HG03378 (cell line): Measurements from ENCODE around the gene MYH11.
"Not testable (repeated sequence)": the region's sequence is repeated elsewhere in the genome, so short reads cannot be mapped to it uniquely, and the experiment has no call there.

ENCODE experiments used
- ATAC-seq: cut with Tn5 transposase; IDR thresholded peaks from one replicate; pipeline ENCODE4 v1.9.1; 2021; ENCODE audit warnings: mild to moderate bottlenecking, moderate library complexity; ENCODE audit not compliant: unreplicated experiment

The MYH11 gene

GRCh38 chr16:15686287-15686686 is 170.5 kb downstream of the MYH11 start:
- ATAC-seq = no peak

DNA sequence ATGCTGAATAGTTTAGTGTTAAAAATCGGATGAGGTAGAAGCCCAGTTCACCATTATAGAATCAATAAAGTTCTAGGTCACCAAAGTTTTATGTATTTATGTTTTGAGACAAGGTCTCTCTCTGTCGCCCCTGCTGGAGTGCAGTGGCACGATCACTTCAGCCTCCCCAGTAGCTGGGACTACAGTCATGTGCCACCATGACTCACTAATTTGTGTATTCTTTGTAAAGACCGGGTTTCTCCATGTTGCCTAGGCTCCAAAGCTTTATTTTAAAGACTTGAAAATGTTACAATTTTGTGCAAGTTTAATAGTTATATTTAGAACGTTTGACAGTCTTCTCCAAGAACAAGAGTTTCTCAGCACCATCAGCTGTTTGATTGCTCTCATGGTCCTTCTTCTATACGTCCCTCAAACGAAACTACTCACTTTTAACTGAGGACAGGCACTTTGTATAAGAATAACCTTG is 174.7 kb downstream of the MYH11 start:
- ATAC-seq = no peak

DNA sequence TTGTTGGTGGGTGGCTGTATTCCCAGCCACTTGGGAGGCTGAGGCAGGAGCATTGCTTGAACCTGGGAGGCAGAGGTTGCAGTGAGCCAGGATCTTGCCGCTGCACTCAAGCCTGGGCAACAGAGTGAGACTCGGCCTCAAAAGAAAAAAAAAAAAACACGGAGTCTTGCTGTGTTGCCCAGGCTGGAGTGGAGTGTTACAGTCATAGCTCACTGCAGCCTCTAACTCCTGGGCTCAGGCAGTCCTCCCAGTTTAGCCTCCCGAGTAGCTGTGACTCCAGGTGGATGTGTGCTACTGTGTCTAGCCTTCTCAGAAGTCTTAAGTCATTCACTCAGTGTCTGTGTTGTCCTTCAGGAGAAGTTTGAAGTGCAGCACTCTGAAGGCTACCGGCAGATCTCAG is 179.4 kb downstream of the MYH11 start:
- ATAC-seq = no peak

- no peak for ATAC-seq
Measured at GRCh38 chr16:15676506-15676905, 180.3 kb downstream of the MYH11 start.

DNA sequence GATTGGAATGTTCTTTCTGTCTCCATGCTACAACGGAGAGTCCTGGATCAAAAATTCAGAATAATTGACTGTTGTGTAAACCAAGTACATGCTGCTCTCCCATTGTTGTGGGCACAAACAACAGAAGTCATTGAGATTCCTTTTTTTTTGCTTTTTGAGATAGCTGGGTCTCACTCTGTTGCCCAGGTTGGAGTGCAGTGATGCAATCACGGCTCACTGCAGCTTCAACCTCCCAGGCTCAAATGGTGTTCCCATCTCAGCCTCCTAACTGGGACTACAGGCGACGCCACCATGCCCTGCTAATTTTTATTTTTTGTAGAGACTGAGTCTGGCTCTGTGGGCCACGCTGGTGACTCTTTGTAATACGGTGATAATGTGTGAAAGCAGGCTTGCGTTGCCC is 182.3 kb downstream of the MYH11 start:
- no peak for ATAC-seq

GRCh38 chr16:15672514-15673167 is 184.2 kb downstream of the MYH11 start:
- ATAC-seq = no peak

- ATAC-seq = not testable (repeated sequence)
Measured at GRCh38 chr16:15672127-15672513, 184.7 kb downstream of the MYH11 start.

- ATAC-seq = no peak
Measured at GRCh38 chr16:15671530-15672117, 185.2 kb downstream of the MYH11 start.

- ATAC-seq = no peak
Measured at GRCh38 chr16:15667091-15667742, 189.6 kb downstream of the MYH11 start.

GRCh38 chr16:15665107-15665506 is 191.7 kb downstream of the MYH11 start:
- no peak for ATAC-seq

DNA sequence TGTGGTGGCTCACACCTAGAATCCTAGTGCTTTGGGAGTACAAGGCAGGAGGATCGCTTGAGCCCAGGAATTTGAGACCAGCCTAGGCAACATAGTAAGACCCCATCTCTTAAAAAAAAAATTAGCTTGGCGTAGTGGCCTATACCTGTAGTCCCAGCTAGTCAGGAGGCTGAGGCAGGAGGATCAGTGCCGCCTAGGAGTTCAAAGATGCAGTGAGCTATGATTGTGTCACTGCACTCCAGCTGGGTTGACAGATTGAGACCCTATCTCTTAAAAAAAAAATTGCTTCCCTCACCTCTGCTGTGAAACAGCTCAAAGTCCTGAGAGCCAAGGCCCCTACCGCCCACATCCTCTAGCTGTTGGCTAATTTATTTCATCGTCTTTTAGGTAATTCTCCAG is 196.6 kb downstream of the MYH11 start:
- ATAC-seq = no peak

DNA sequence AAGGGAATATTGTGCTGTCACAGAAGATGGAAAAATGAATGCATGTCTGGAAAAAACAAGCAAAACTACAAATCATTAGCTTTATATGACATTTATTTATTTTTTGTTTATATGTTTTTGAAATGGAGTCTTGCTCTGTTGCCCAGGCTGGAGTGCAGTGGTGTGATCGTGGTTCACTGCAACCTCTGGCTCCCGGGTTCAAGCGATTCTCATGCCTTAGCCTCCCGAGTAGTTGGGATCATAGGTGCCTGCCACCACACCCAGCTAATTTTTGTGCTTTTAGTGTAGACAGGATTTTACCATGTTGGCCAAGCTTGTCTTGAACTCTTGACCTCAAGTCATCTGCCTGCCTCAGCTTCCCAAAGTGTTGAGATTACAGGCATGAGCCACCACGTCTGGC is 198.3 kb downstream of the MYH11 start:
- no peak for ATAC-seq

- no peak for ATAC-seq
Measured at GRCh38 chr16:15658149-15658548, 198.7 kb downstream of the MYH11 start.

DNA sequence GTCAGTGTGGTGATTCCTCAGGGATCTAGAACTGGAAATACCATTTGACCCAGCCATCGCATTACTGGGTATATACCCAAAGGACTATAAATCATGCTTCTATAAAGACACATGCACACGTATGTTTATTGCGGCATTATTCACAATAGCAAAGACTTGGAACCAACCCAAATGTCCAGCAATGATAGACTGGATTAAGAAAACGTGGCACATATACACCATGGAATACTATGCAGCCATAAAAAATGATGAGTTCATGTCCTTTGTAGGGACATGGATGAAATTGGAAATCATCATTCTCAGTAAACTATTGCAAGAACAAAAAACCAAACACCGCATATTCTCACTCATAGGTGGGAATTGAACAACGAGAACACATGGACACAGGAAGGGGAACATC is 201.3 kb downstream of the MYH11 start:
- not testable (repeated sequence) for ATAC-seq

DNA sequence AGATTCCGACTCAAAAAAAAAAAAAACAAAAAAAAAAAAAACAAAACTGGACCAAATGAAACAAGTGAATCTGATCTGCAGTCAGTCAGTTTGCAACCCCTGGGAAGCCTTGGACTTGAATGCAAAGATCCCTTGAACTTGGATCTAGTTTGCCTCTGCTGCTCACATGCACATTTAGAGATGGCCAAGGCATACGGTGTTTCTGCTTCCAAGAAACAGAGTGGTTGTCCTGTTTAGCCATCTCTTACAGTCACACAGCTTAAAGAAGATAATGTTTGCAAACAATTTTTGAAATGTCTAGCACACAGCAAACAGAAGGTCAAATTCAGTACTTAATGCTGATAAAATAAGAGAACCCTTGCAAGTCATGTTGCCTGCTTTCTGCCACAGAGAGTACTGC is 202.2 kb downstream of the MYH11 start:
- ATAC-seq = no peak

GRCh38 chr16:15653227-15653626 is 203.6 kb downstream of the MYH11 start:
- ATAC-seq = no peak
